ENCODE data around the gene EAPP. TPM values are rescaled to one million over a fixed set of nuclear protein-coding genes. Genes with fewer than 3 reads are reported as not detected.
A peak's percentile ranks its signal among the peaks of the same experiment; 100 is the strongest.
"Not testable (repeated sequence)": the region's sequence is repeated elsewhere in the genome, so short reads cannot be mapped to it uniquely, and the experiment has no call there.

The EAPP gene
- total and polyA plus RNA-seq, 8 donors, result 15.8 to 95.3 (median 34.8) TPM

- H3K27me3 ChIP-seq, result no peaks in the 10 kb centered on the region
- no peaks in the 10 kb centered on the region for H3K9me3 ChIP-seq
- intact Hi-C loops (cut with DNase I; ENCODE audit: low total_unique reads), result no loop called here
- H3K4me1 ChIP-seq, result no peaks in the 10 kb centered on the region
- TF ChIP-seq EP300 (IDR thresholded peaks at IDR 0.05) (no peak), POLR2AphosphoS5 (IDR thresholded peaks at IDR 0.05) (no peak), POLR2A (IDR thresholded peaks at IDR 0.05) (no peak)
- TF ChIP-seq, protein P1, sequence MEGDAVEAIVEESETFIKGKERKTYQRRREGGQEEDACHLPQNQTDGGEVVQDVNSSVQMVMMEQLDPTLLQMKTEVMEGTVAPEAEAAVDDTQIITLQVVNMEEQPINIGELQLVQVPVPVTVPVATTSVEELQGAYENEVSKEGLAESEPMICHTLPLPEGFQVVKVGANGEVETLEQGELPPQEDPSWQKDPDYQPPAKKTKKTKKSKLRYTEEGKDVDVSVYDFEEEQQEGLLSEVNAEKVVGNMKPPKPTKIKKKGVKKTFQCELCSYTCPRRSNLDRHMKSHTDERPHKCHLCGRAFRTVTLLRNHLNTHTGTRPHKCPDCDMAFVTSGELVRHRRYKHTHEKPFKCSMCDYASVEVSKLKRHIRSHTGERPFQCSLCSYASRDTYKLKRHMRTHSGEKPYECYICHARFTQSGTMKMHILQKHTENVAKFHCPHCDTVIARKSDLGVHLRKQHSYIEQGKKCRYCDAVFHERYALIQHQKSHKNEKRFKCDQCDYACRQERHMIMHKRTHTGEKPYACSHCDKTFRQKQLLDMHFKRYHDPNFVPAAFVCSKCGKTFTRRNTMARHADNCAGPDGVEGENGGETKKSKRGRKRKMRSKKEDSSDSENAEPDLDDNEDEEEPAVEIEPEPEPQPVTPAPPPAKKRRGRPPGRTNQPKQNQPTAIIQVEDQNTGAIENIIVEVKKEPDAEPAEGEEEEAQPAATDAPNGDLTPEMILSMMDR (IDR thresholded peaks at IDR 0.05), result no peak
- WGBS, 5 donors, result 83 to 93% (median 90%) methylated on average over 2 of the region's 2 CpGs
- peak in 1 of 2 donors; percentile 8 for DNase-seq
- no peak overlapping the region for H3K27ac ChIP-seq
- H3K36me3 ChIP-seq, result no peaks in the 10 kb centered on the region
- no peak overlapping the region for H3K4me3 ChIP-seq
Measured at GRCh38 chr14:34482463-34482862, 57.0 kb downstream of the EAPP start.

- no peak overlapping the region for H3K4me3 ChIP-seq
Measured at GRCh38 chr14:34479694-34480093, 59.8 kb downstream of the EAPP start.

GRCh38 chr14:34478261-34478660 is 61.2 kb downstream of the EAPP start:
- no peaks in the 10 kb centered on the region for H3K4me1 ChIP-seq
- no peaks in the 10 kb centered on the region for H3K27me3 ChIP-seq
- TF ChIP-seq EP300 (IDR thresholded peaks at IDR 0.05), result no peak
- TF ChIP-seq, protein P1 (IDR thresholded peaks at IDR 0.05), result no peak
- no peak for TF ChIP-seq POLR2A (IDR thresholded peaks at IDR 0.05)
- TF ChIP-seq POLR2AphosphoS5 (IDR thresholded peaks at IDR 0.05), result no peak
- H3K36me3 ChIP-seq, result no peaks in the 10 kb centered on the region
- H3K27ac ChIP-seq, result no peak overlapping the region
- WGBS, 5 donors, result 82 to 100% (median 96%) methylated on average over 1 of the region's 1 CpG
- intact Hi-C loops (cut with DNase I; ENCODE audit: low total_unique reads), result no loop called here
- no peaks in the 10 kb centered on the region for H3K9me3 ChIP-seq
- no peak for DNase-seq
- no peak overlapping the region for H3K4me3 ChIP-seq

More at GRCh38 chr14:34479694-34480093, 59.8 kb downstream of the EAPP start:
- TF ChIP-seq EP300 (IDR thresholded peaks at IDR 0.05), result no peak
- TF ChIP-seq, protein P1 (IDR thresholded peaks at IDR 0.05), result no peak
- no peak for TF ChIP-seq POLR2A (IDR thresholded peaks at IDR 0.05)
- TF ChIP-seq POLR2AphosphoS5 (IDR thresholded peaks at IDR 0.05), result no peak
- H3K9me3 ChIP-seq, result no peaks in the 10 kb centered on the region
- no peaks in the 10 kb centered on the region for H3K27me3 ChIP-seq
- H3K36me3 ChIP-seq, result no peaks in the 10 kb centered on the region
- H3K27ac ChIP-seq, result no peak overlapping the region
- H3K4me1 ChIP-seq, result no peaks in the 10 kb centered on the region
- peak in 1 of 2 donors; percentile 4 for DNase-seq
- 74 to 83% (median 82%) methylated on average over 4 of the region's 4 CpGs for WGBS, 5 donors
- intact Hi-C loops (cut with DNase I; ENCODE audit: low total_unique reads), result no loop called here

- H3K9me3 ChIP-seq; H3K27ac ChIP-seq; H3K27me3 ChIP-seq; DNase-seq; H3K4me3 ChIP-seq; H3K4me1 ChIP-seq; intact Hi-C loops (cut with DNase I; ENCODE audit: low total_unique reads); H3K36me3 ChIP-seq: not testable (repeated sequence)
- WGBS, 5 donors, result 94 to 100% (median 98%) methylated on average over 5 to 31 of the region's 31 CpGs
Measured at GRCh38 chr14:34476036-34476435, 63.5 kb downstream of the EAPP start.

DNA sequence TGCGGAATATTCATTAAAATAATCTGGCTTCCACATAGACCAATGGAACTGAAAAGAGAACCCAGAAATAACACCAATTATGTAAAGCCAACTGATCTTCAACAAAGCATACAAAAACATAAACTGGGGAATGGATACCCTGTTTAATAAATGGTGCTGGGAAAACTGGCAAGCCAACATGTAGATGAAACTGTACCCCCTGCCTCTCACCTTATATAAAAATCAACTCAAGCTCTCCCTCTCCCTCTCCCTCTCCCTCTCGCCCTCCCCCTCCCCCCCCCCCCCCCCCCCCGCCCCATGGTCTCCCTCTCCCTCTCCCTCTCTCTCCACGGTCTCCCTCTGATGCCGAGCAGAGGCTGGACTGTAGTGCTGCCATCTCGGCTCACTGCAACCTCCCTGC is 64.3 kb downstream of the EAPP start:
- WGBS, 5 donors, result 76 to 97% (median 93%) methylated on average over 1 to 5 of the region's 6 CpGs

More for the DNA sequence above, 64.3 kb downstream of the EAPP start:
- Histone ChIP-seq H3K9me3 (no peaks in the 10 kb centered on the region), H3K36me3 (no peaks in the 10 kb centered on the region), H3K27me3 (no peaks in the 10 kb centered on the region), H3K4me1 (no peaks in the 10 kb centered on the region), H3K4me3 (no peak overlapping the region), H3K27ac (no peak overlapping the region)
- intact Hi-C loops (cut with DNase I; ENCODE audit: low total_unique reads), result no loop called here
- no peak for TF ChIP-seq POLR2A (IDR thresholded peaks at IDR 0.05)
- TF ChIP-seq, protein P1 (IDR thresholded peaks at IDR 0.05), result no peak
- no peak for TF ChIP-seq POLR2AphosphoS5 (IDR thresholded peaks at IDR 0.05)
- TF ChIP-seq EP300 (IDR thresholded peaks at IDR 0.05), result no peak
- no peak for DNase-seq

All from stomach (tissue), 9 donors.